H9 (cell line): ENCODE measurements around the gene ADARB2. TPM values are rescaled to one million over a fixed set of nuclear protein-coding genes. Genes with fewer than 3 reads are reported as not detected.

Experiments
- DNase-seq: peaks from one replicate; pipeline ENCODE4 v3.0.0-alpha.2; 2017
- H2AFZ ChIP-seq: one replicate; pipeline ENCODE4 v1.6.1; 2013; ENCODE audit warnings: mild to moderate bottlenecking, low read length, control low read depth, moderate library complexity
- H2AK5ac ChIP-seq: 2 replicates; pipeline ENCODE4 v1.6.1; 2013; ENCODE audit warnings: low read length, control low read depth, mixed read lengths; ENCODE audit not compliant: insufficient read length
- H2BK120ac ChIP-seq: one replicate; pipeline ENCODE4 v1.6.1; 2013; ENCODE audit warnings: low read depth, mild to moderate bottlenecking, low read length, control low read depth, inconsistent platforms; ENCODE audit not compliant: poor library complexity, severe bottlenecking
- H2BK12ac ChIP-seq: 2 replicates; pipeline ENCODE4 v1.6.1; 2013; ENCODE audit warnings: low read length, control low read depth, mixed read lengths, low read depth; ENCODE audit not compliant: insufficient read length
- H2BK15ac ChIP-seq: 2 replicates; pipeline ENCODE4 v1.6.1; 2013; ENCODE audit warnings: low read depth, low read length, control low read depth
- H2BK20ac ChIP-seq: one replicate; pipeline ENCODE4 v1.6.1; 2013; ENCODE audit warnings: low read depth, mild to moderate bottlenecking, low read length, control low read depth, inconsistent platforms; ENCODE audit not compliant: poor library complexity, severe bottlenecking
- H2BK5ac ChIP-seq: 2 replicates; pipeline ENCODE4 v1.6.1; 2013; ENCODE audit warnings: low read length, control low read depth, mixed read lengths; ENCODE audit not compliant: insufficient read length
- H3K14ac ChIP-seq: 2 replicates; pipeline ENCODE4 v1.6.1; 2013; ENCODE audit warnings: low read length, control low read depth; ENCODE audit not compliant: insufficient read depth
- H3K18ac ChIP-seq: 2 replicates; pipeline ENCODE4 v1.6.1; 2013; ENCODE audit warnings: low read depth, mild to moderate bottlenecking, mixed read lengths, low read length, control low read depth; ENCODE audit not compliant: insufficient read length
- H3K23ac ChIP-seq: 2 replicates; pipeline ENCODE4 v1.6.1; 2013; ENCODE audit warnings: low read length, control low read depth, mixed read lengths, low read depth; ENCODE audit not compliant: insufficient read length
- H3K23me2 ChIP-seq: 2 replicates; pipeline ENCODE4 v1.6.1; 2013; ENCODE audit warnings: low read depth, mild to moderate bottlenecking, mixed read lengths, low read length, control low read depth; ENCODE audit not compliant: insufficient read length, poor library complexity, severe bottlenecking
- H3K27ac ChIP-seq: 2 replicates; pipeline ENCODE4 v1.5.1; 2013; ENCODE audit warnings: low read length, control low read depth, mixed read lengths, low read depth; ENCODE audit not compliant: insufficient read length
- H3K27me3 ChIP-seq: 2 replicates; pipeline ENCODE4 v1.6.1; 2013; ENCODE audit warnings: low read length, control low read depth, inconsistent platforms; ENCODE audit not compliant: insufficient read depth
- H3K4ac ChIP-seq: 2 replicates; pipeline ENCODE4 v1.6.1; 2013; ENCODE audit warnings: low read depth, mild to moderate bottlenecking, control low read depth, inconsistent platforms, low read length, moderate library complexity
- H3K4me1 ChIP-seq: 2 replicates; pipeline ENCODE4 v1.6.1; 2013; ENCODE audit warnings: low read length, control low read depth, inconsistent platforms; ENCODE audit not compliant: insufficient read depth
- H3K4me2 ChIP-seq: 2 replicates; pipeline ENCODE4 v1.6.1; 2013; ENCODE audit warnings: low read length, control low read depth, mixed read lengths; ENCODE audit not compliant: insufficient read length, insufficient read depth
- H3K56ac ChIP-seq: 2 replicates; pipeline ENCODE4 v1.6.1; 2013; ENCODE audit warnings: low read depth, mild to moderate bottlenecking, mixed read lengths, low read length, control low read depth; ENCODE audit not compliant: insufficient read length
- H3K79me1 ChIP-seq: 2 replicates; pipeline ENCODE4 v1.6.1; 2013; ENCODE audit warnings: low read depth, mild to moderate bottlenecking, moderate library complexity, low read length, control low read depth, inconsistent platforms; ENCODE audit not compliant: insufficient read depth, poor library complexity, severe bottlenecking
- H3K79me2 ChIP-seq: 2 replicates; pipeline ENCODE4 v1.6.1; 2013; ENCODE audit warnings: low read length, control low read depth, inconsistent platforms; ENCODE audit not compliant: insufficient read depth
- H3K9ac ChIP-seq: 2 replicates; pipeline ENCODE4 v1.6.1; 2013; ENCODE audit warnings: low read length, control low read depth, mixed read lengths; ENCODE audit not compliant: insufficient read length; ENCODE audit errors: extremely low read depth
- H3K9me3 ChIP-seq: one replicate; pipeline ENCODE4 v1.6.1; 2013; ENCODE audit warnings: low read depth, low read length, inconsistent platforms; ENCODE audit not compliant: control insufficient read depth
- H3T11ph ChIP-seq: one replicate; pipeline ENCODE4 v1.6.1; 2013; ENCODE audit warnings: mild to moderate bottlenecking, low read length, control low read depth, inconsistent platforms
- H4K20me1 ChIP-seq: one replicate; pipeline ENCODE4 v1.6.1; 2013; ENCODE audit not compliant: control insufficient read depth, insufficient read length, insufficient read depth
- H4K5ac ChIP-seq: 2 replicates; pipeline ENCODE4 v1.6.1; 2013; ENCODE audit warnings: low read depth, mild to moderate bottlenecking, mixed read lengths, low read length, control low read depth; ENCODE audit not compliant: insufficient read length
- H4K8ac ChIP-seq: replicated peaks from 2 replicates; pipeline ENCODE4 v1.6.1; 2013; ENCODE audit warnings: low read length, control low read depth, mixed read lengths, low read depth; ENCODE audit not compliant: insufficient read length
- H4K91ac ChIP-seq: 2 replicates; pipeline ENCODE4 v1.6.1; 2013; ENCODE audit warnings: low read depth, mild to moderate bottlenecking, moderate library complexity, mixed read lengths, low read length, control low read depth; ENCODE audit not compliant: insufficient read length
- H3K27ac Mint-ChIP-seq, 3 experiments: 2 replicates in 2 of 3; 3 replicates in 1 of 3; pipeline ENCODE4 v1.8.0; 2020 to 2021; ENCODE audit warnings: mixed read lengths in 3 of 3, mild to moderate bottlenecking in 1 of 3, moderate library complexity in 1 of 3
- H3K27me3 Mint-ChIP-seq: 2 replicates; pipeline ENCODE4 v1.8.0; 2021; ENCODE audit warnings: low read depth, mild to moderate bottlenecking, moderate library complexity, mixed read lengths
- H3K36me3 Mint-ChIP-seq, 3 experiments: 2 replicates in 2 of 3; 3 replicates in 1 of 3; pipeline ENCODE4 v1.8.0; 2020 to 2021; ENCODE audit warnings: low read depth in 3 of 3, mixed read lengths in 3 of 3; ENCODE audit not compliant: insufficient read depth in 1 of 3
- H3K4me1 Mint-ChIP-seq, 2 experiments: 2 replicates each; pipeline ENCODE4 v1.8.0; 2020; ENCODE audit warnings: mixed read lengths in 2 of 2
- H3K4me3 Mint-ChIP-seq, 2 experiments: 2 replicates in 1 of 2; 3 replicates in 1 of 2; pipeline ENCODE4 v1.8.0; 2020 to 2021; ENCODE audit warnings: mild to moderate bottlenecking in 2 of 2, mixed read lengths in 2 of 2, moderate library complexity in 1 of 2
- H3K9me3 Mint-ChIP-seq, 2 experiments: 2 replicates in 1 of 2; 3 replicates in 1 of 2; pipeline ENCODE4 v1.8.0; 2020; ENCODE audit warnings: mild to moderate bottlenecking in 2 of 2, mixed read lengths in 2 of 2, moderate library complexity in 1 of 2
- WGBS: extraction: QIAGEN DNeasy Blood & Tissue Kit; methylation state at CpG from one replicate; pipeline ENCODE4 v1.1.7; 2013; ENCODE audit warnings: missing lambda C conversion rate, low lambda C conversion rate, mixed read lengths; ENCODE audit not compliant: insufficient read length; ENCODE audit errors: extremely low coverage; 5-methylcytosine and 5-hydroxymethylcytosine counted together
- total RNA-seq: library from RNA; stranded (reverse); gene quantifications from 2 replicates; pipeline ENCODE4 v1.2.1, GENCODE V29; 2021
- TF ChIP-seq, protein P1 (sequence below): fragments of 200-600 bp; sonication (generic); conservative IDR thresholded peaks from 3 replicates; pipeline ENCODE4 v1.8.0; 2021; ENCODE audit warnings: antibody characterized with exemption, mild to moderate bottlenecking

Gene ADARB2
- total RNA-seq, 1 experiment from 2014 or later: 0.87 TPM

- Histone ChIP-seq H3K18ac (no peak overlapping the region), H2BK5ac (no peak overlapping the region)
Measured at GRCh38 chr10:1574719-1575118, 162.6 kb downstream of the ADARB2 start.

More at GRCh38 chr10:1574719-1575118, 162.6 kb downstream of the ADARB2 start:
- Histone ChIP-seq H3K23ac (no peak overlapping the region), H4K91ac (no peak overlapping the region), H3K4ac (no peak overlapping the region), H3T11ph (no peak overlapping the region), H3K14ac (no peak overlapping the region), H3K79me1 (no peaks in the 10 kb centered on the region), H3K4me1 (no peaks in the 10 kb centered on the region), H3K9me3 (no peaks in the 10 kb centered on the region), H2BK120ac (no peak overlapping the region), H3K79me2 (no peaks in the 10 kb centered on the region), H3K56ac (no peak overlapping the region), H4K5ac (no peak overlapping the region), H3K23me2 (no peaks in the 10 kb centered on the region), H2BK20ac (no peak overlapping the region), H2AFZ (no peak overlapping the region), H3K27ac (no peak overlapping the region), H3K4me2 (no peak overlapping the region), H4K8ac (no peak overlapping the region), H3K9ac (no peak overlapping the region), H3K27me3 (no peaks in the 10 kb centered on the region), H2BK12ac (no peak overlapping the region), H4K20me1 (no peaks in the 10 kb centered on the region), H2AK5ac (no peak overlapping the region), H2BK15ac (no peak overlapping the region)
- Mint-ChIP-seq H3K27me3 (peaks cover 9% of the 10 kb centered on the region), H3K36me3 (no peaks in the 10 kb centered on the region), H3K4me1 (no peaks in the 10 kb centered on the region; a peak in 1 of 4 replicates), H3K4me3 (no peak overlapping the region), H3K9me3 (no peaks in the 10 kb centered on the region), H3K27ac (no peak overlapping the region)
- no CpG with 5 or more reads among the region's 2 CpGs for WGBS
- TF ChIP-seq, protein P1, sequence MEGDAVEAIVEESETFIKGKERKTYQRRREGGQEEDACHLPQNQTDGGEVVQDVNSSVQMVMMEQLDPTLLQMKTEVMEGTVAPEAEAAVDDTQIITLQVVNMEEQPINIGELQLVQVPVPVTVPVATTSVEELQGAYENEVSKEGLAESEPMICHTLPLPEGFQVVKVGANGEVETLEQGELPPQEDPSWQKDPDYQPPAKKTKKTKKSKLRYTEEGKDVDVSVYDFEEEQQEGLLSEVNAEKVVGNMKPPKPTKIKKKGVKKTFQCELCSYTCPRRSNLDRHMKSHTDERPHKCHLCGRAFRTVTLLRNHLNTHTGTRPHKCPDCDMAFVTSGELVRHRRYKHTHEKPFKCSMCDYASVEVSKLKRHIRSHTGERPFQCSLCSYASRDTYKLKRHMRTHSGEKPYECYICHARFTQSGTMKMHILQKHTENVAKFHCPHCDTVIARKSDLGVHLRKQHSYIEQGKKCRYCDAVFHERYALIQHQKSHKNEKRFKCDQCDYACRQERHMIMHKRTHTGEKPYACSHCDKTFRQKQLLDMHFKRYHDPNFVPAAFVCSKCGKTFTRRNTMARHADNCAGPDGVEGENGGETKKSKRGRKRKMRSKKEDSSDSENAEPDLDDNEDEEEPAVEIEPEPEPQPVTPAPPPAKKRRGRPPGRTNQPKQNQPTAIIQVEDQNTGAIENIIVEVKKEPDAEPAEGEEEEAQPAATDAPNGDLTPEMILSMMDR: no peak
- no peak for DNase-seq
